GM20431 (cell line): ENCODE measurements around the gene ARID1B.
"Not testable (repeated sequence)": the region's sequence is repeated elsewhere in the genome, so short reads cannot be mapped to it uniquely, and the experiment has no call there.

ENCODE experiments used
- in situ Hi-C: fragments of 300-500 bp; cut with MseI, MboI; formaldehyde crosslinking; loops from one replicate; pipeline ENCODE4 v1.15.0; 2020; ENCODE audit warnings: low sequenced_read_pairs; ENCODE audit not compliant: unreplicated experiment

Gene ARID1B

GRCh38 chr6:156974830-156975261 lies 197.7 kb downstream of the ARID1B start:
- in situ Hi-C loops = no loop called here

DNA sequence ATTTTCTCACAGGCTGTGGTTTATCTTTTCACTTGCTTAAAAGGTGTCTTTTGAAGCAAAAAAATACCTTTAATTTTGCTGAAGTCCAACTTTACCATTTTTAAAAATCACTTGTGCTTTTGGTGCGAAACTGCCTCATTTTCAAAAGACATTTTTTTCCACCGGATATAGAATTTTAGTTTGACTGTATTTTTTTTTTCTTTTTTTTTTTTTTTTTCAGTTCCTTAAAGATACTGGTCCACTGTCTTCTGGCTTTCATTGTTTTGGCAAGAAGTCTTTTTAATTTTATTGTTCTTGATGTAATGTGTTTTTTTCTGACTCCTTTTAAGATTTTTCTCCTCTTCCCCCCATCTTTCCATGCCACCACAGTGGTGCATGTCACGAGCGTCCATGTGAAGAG lies 198.2 kb downstream of the ARID1B start:
- in situ Hi-C loops = no loop called here

- in situ Hi-C loops = no loop called here
Measured at GRCh38 chr6:156976216-156977127, 199.3 kb downstream of the ARID1B start.

DNA sequence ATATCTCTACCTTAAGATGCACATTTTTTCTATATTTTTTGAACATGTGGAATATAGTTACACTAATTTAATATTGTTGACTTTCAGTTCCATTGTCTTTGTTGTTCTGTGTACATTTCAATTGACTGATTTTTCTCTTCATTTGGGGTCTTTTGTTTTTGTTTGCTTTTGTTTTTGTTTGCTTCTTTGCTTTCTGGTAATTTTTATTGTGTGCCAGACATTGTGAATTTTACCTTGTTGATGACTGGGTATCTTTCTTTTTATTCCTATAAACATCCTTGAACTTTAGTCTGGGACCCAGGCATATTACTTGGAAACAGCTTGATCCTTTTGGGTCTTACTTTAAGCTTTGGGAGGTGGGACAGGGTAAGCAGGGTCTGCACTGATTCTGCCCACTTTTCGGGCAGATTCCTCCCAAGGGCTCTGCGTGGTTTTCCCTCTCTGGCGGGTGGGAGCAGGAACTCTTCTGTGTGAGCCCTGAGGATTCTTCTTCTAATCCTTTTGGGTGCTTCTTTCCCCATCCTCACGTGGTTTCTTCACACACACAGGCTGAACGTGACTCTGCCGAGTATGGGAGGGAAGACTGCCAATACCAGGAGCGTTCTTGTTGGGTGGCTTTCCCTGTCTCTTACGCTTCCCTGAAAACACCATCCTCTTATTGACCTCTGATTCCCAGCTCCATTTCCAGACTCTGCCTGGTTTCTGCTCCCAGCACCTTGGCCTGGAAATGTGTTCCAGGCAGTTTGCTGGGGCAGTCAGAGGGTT lies 200.5 kb downstream of the ARID1B start:
- in situ Hi-C loops = no loop called here

GRCh38 chr6:156978948-156979347 lies 201.8 kb downstream of the ARID1B start:
- in situ Hi-C loops = no loop called here

DNA sequence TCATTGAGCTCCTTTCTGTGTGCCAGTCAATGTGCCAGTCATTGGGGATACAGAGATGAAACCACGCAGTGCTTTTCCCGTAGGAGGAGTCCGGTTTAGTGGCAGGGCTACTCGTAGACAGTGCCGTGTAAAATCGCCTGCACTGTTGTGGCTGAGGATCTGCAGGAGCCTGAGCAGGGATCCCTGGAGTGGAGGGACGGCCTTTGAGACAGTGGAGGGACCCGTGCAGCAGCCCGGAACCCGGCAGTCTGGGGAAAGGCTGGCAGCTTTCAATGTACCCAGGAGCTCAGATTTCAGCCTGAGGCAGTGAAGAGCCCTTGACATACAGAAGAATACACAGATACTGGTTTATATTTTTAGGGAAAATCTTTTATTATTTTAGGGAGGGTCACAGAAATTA lies 203.3 kb downstream of the ARID1B start:
- in situ Hi-C loops = no loop called here

- in situ Hi-C loops = no loop called here
Measured at GRCh38 chr6:156980948-156981347, 203.8 kb downstream of the ARID1B start.

DNA sequence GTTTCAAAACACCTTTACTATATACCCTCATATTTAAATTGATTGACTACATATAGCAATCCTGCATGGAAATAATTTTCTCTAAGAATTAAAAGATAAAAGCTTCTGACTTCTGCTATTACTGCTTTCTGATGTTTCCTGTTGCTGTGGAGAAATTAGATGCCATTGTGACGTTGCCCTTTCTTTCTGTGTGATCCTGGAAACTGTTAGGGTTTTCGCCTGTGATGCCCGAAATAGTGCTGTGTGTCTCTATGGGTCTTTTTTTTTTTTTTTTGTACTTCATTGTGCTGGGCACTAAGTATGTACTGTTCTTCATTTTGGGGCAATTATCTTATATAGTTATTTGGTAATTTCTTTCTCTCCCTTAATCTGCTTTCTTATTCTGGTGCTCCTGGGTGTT lies 205.0 kb downstream of the ARID1B start:
- in situ Hi-C loops = no loop called here

DNA sequence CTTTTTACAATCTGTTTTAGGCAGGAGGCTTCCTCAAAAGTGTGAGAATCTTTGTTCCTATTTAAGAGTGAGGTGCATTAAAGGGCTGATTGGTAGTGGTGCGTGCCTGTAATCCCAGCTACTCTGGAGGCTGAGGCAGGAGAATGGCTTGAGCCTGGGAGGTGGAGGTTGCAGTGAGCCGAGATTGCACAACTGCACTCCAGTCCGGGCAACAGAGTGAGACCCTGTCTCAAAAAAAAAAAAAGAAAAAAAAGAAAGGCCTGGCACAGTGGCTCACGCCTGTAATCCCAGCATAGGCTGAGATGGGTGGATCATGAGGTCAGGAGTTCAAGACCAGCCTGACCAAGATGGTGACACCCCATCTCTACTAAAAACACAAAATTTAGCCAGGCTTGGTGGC lies 205.7 kb downstream of the ARID1B start:
- in situ Hi-C loops = not testable (repeated sequence)

DNA sequence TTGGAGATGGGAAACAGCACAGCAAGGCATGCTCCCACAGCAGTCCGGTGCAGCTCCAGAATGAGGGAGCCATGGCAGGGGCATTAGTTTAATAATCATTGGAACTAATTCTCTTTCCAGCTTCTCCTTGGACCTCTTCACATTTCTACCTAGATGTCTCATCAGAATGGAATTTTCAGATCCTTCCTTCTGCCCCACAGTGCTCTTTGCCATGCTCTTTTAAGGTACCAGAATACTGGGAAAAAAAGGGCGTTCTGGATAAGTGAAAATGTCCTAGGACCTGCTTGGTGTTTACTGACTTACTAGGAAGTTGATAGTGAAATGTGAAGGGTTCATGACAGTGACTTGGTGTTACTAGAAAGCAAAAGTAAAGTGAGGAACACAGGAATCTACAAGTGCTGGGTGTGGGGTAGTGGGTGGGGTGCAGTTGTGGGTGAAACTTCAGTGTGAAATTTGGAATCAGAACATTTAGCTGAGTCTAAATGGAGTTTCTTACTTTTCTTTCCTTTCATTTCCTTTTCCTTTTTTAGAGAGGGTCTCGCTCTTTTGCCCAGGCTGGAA lies 207.1 kb downstream of the ARID1B start:
- in situ Hi-C loops = no loop called here

DNA sequence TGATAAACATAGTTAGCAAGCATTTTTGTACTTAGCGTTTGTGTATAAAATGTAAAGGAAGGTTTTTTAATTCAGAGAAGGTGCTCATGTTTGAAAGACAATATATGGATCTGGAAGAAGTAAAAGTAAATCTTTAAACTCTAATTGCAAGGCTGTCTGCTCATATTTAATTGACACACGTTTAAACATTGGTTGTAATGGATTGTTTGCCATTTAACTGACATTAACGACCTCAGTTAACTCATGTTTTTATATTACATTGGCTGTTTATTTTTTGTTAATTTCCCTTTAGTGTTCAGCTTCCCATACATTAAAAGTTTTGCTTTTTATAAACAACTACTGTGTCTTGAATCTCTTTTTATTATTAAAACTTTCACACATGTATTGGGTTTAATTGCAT lies 208.1 kb downstream of the ARID1B start:
- in situ Hi-C loops = no loop called here

- in situ Hi-C loops = no loop called here
Measured at GRCh38 chr6:156988276-156989158, 211.3 kb downstream of the ARID1B start.

DNA sequence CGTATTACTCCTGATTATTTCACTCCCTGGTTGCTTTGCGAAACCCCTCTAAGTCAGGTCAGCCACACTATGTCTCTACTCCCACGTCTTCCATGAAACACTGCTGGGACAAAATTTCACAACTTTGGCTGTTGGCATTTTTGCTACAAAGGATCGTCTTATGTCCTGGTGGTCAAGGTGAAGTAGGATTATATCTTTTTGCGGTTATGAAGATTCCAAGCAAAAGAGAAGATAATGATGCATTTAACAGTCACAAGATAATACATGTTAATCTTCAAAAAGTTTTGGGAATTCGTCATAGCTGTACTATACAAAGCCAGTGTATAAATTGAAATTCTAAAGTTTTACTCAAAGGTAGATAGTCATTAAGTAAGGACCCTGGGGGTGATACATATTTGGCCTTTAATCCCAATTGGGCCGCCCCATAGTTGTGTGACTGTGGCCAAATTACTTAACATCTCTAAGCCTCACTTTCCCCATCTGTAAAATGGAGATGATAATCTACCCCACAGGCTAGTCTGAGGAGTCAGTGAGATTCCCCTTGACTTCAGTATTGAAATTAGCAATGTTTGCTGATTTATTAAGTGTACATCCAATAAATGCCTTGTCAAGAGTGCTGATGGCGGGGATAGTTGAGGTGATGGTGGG lies 212.1 kb downstream of the ARID1B start:
- in situ Hi-C loops = no loop called here

- in situ Hi-C loops = no loop called here
Measured at GRCh38 chr6:156992020-156992804, 215.0 kb downstream of the ARID1B start.

DNA sequence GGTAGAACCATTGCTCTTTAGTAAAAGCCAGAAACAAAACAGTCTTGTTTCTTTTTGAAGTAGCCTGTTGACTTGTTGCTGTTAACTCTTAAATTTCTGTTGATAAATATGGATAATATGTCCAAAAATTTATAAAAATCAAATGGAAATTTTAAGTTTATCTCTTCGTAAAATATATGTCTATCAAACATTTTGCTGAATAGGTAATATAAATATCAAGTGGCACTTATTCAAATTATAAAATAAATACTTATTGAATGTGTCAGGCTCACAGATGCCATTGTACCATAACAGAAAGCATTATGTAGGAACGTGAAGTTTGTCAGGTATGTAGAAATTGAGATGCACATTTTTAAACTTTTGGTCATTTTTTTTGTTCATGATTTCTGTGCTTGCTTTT lies 216.5 kb downstream of the ARID1B start:
- in situ Hi-C loops = no loop called here

GRCh38 chr6:156994215-156995076 lies 217.3 kb downstream of the ARID1B start:
- in situ Hi-C loops = no loop called here

DNA sequence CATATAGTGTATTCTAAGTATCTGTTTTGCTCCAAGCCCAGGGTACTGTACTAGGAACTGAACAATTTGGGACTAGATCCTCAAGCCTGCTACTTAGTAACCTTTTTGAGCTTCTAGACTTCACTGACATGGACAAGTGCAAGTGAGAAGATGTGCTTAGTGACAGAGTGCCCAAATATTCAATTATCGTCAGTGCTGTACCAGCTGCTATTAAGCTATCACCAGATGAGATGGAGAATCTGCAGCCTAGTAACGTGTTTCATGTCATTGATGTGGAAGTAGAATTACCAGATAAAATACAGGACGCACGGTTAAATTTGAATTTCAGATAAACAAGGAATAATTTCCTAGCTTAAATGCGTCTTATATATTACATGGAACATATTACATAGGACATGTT lies 218.3 kb downstream of the ARID1B start:
- in situ Hi-C loops = no loop called here

DNA sequence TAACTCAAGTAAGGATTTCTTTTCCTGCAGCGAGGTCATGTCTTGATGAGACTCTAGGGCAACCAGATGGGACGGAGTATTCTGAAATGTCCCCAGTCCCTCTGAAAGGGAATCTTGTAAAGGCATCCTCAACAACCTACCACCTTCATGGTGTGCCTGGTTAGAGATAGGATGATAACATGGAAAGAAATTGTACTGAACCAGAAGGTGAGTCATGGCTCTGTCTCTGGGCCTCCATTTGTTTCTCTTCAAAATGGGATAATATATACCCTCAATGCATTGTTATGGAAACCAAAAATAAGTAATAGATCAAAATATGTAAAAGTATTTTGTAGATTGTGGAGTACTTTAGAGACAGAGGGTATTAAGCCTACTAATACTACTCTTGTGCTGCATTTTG lies 219.1 kb downstream of the ARID1B start:
- in situ Hi-C loops = no loop called here
